AG04450 (cell line): Measurements from ENCODE around the gene RPS15. TPM values are rescaled to one million over a fixed set of nuclear protein-coding genes. Genes with fewer than 3 reads are reported as not detected.

Experiments
- CTCF ChIA-PET: fragments of 300-600, 350-600 bp; formaldehyde crosslinking; extraction: SDS; loops from one replicate; lab custom pipeline; 2022; ENCODE audit warnings: antibody characterized with exemption, inconsistent platforms; lab: Charles Lee
- POLR2A ChIA-PET: fragments of 350-600 bp; formaldehyde crosslinking; extraction: SDS; loops from one replicate; lab custom pipeline; 2021; ENCODE audit warnings: antibody characterized with exemption, inconsistent platforms; lab: Yijun Ruan, JAX
- DNase-seq: peaks from one replicate; pipeline ENCODE4 v3.0.0-alpha.2; 2011; ENCODE audit warnings: low read depth, low spot score
- H3K27ac ChIP-seq: one replicate; pipeline ENCODE4 v1.5.1; 2012; ENCODE audit warnings: low read depth, low read length, control low read depth
- H3K27me3 ChIP-seq: one replicate; pipeline ENCODE4 v1.6.0; 2012; ENCODE audit warnings: low read length; ENCODE audit not compliant: control insufficient read depth, insufficient read depth
- H3K4me3 ChIP-seq: 2 replicates; pipeline ENCODE4 v1.5.1; 2011; ENCODE audit warnings: mild to moderate bottlenecking, low read depth, low read length, control low read depth
- H3K9me3 ChIP-seq: 2 replicates; pipeline ENCODE4 v1.5.1; 2012; ENCODE audit warnings: low read length; ENCODE audit not compliant: control insufficient read depth, insufficient read depth
- CTCF ChIP-seq: IDR thresholded peaks from 2 replicates; pipeline ENCODE4 v1.5.1; 2011; ENCODE audit warnings: low read depth, low read length, control low read depth, inconsistent platforms
- polyA plus RNA-seq: library from polyadenylated mRNA; depleted of rRNA; stranded (reverse); fragments of >200 nt; gene quantifications from 2 replicates; pipeline ENCODE4 v1.2.3, GENCODE V29; 2011

Gene RPS15
- polyA plus RNA-seq, 1 experiment, result 596 TPM

- ChIA-PET POLR2A (interaction anchor here (0.7 kb wide), 1 partner anchor 142 kb away, joined by 3 read pairs; no protein-coding TSS in a partner anchor), CTCF (no interaction called here)
- no peak overlapping the region for H3K27ac ChIP-seq
- no peak overlapping the region for H3K4me3 ChIP-seq
- no peak for DNase-seq
- peaks cover 3% of the 10 kb centered on the region; the same call in 1 of the 2 replicates for H3K9me3 ChIP-seq
- H3K27me3 ChIP-seq, result no peaks in the 10 kb centered on the region
- TF ChIP-seq CTCF, result no peak
These were observed 26.7 kb upstream of the RPS15 start for GRCh38 chr19:1411255-1412191.

- ChIA-PET POLR2A (interaction anchor here (0.9 kb wide), 1 partner anchor 24 kb away, joined by 5 read pairs; no protein-coding TSS in a partner anchor), CTCF (no interaction called here)
- no peak overlapping the region for H3K27ac ChIP-seq
These were observed 25.8 kb upstream of the RPS15 start for GRCh38 chr19:1412323-1412923.

GRCh38 chr19:1412995-1413800 lies 25.0 kb upstream of the RPS15 start:
- Histone ChIP-seq H3K27me3 (no peaks in the 10 kb centered on the region), H3K27ac (no peak overlapping the region), H3K9me3 (no peaks in the 10 kb centered on the region; the same call in 1 of the 2 replicates), H3K4me3 (no peak overlapping the region)
- ChIA-PET POLR2A (interaction anchor here (0.9 kb wide), 1 partner anchor 23 kb away, joined by 5 read pairs; no protein-coding TSS in a partner anchor), CTCF (interaction anchor here (0.6 to 1.6 kb wide), 2 partner anchors 24 to 31 kb away, joined by 3 to 4 read pairs; no protein-coding TSS in a partner anchor)
- DNase-seq, result no peak
- TF ChIP-seq CTCF, result no peak

More at GRCh38 chr19:1412323-1412923, 25.8 kb upstream of the RPS15 start:
- Histone ChIP-seq H3K9me3 (peaks cover 3% of the 10 kb centered on the region; the same call in 1 of the 2 replicates), H3K27me3 (no peaks in the 10 kb centered on the region), H3K4me3 (no peak overlapping the region)
- DNase-seq, result no peak
- no peak for TF ChIP-seq CTCF

GRCh38 chr19:1416014-1416841 lies 22.0 kb upstream of the RPS15 start:
- peak overlapping the region; percentile 93 for H3K27ac ChIP-seq
- H3K4me3 ChIP-seq, result peak overlapping the region; percentile 32
- H3K9me3 ChIP-seq, result no peaks in the 10 kb centered on the region; the same call in 1 of the 2 replicates
- no peak for TF ChIP-seq CTCF
- CTCF ChIA-PET, result interaction anchor here (1.1 kb wide), 1 partner anchor 20 kb away, joined by 3 read pairs; no protein-coding TSS in a partner anchor
- DNase-seq, result no peak
- POLR2A ChIA-PET, result interaction anchor here (1.9 kb wide), 1 partner anchor 147 kb away, joined by 5 read pairs; the partner anchor contains the start of gene CIRBP
- H3K27me3 ChIP-seq, result no peaks in the 10 kb centered on the region
